SKM-1 (cell line): Measurements from ENCODE around the gene ALDH3A2.

ENCODE experiments used
- DNase-seq: peaks from one replicate; lab custom pipeline; 2025; ENCODE audit not compliant: unreplicated experiment; lab: John Stamatoyannopoulos, UW

Gene ALDH3A2

DNA sequence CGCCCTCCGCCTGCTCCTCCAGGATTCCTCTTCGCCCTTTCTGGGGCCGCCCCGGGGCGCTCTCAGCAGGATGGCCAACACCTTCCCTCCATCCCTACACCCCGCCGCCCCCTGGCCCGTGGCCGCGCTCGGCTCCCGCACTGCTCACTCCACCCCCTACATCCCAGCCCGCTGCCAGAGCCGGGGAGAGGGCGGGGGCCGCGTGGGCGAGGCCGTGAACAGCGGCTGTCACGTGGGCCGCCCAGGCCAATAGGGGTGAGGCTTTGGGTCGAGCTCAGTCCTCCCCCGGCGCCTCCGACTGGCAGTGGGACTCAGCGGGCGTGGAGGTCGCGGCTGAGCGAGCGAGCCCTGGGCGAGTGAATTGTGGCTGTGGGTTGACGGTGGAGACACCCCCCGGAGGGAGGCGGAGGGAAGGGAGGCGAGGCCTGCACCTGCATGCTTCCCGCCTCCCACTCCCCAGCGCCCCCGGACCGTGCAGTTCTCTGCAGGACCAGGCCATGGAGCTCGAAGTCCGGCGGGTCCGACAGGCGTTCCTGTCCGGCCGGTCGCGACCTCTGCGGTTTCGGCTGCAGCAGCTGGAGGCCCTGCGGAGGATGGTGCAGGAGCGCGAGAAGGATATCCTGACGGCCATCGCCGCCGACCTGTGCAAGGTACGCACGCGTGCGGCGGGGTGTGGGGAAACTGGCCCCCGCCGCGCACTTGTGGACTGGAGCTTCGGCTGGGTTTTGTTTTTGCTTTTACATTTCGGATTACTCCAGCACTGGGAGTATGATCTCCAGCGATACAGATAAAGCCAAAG is at the start of gene ALDH3A2:
Gene ALDH3A2, plus strand, starts transcription at position 277 of the 799 bp plus-strand sequence. Its CDS starts 221 bp downstream, at position 498.
- DNase-seq = peak; percentile 76

DNA sequence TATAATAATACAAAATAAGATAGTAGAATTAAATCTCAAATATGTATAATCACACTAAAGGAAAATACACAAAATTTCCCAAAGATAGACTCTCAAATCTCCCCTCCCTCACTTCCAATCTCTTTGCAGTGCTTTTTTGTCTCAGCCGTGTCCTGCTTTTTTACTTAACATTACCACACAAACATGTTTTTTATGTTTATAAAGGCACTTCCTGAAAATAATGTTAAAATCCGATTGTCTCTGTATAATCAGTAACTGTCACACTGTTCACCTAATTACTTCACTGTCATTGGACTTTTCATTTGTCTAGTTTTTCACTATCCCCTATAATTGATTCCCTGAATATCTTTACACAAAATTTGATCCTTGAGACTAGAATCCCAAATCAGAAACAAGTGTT is 38.2 kb upstream of the ALDH3A2 start:
- no peak for DNase-seq

DNA sequence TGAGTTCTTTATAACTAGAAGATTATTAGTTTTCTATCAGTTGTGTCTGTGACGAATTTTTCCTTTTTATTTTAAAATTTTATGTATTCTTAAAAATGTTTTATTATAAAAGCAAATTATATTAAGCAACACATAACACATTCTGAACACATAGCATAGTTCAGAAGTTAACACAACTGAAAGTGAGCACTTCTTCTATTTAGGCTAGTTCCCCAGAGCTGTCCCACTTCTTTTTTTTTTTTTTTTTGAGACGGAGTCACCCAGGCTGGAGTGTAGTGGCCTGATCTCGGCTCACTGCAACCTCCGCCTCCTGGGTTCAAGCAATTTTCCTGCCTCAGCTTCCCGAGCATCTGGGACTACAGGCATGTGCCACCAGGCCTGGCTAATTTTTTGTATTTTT is 37.7 kb upstream of the ALDH3A2 start:
- no peak for DNase-seq

DNA sequence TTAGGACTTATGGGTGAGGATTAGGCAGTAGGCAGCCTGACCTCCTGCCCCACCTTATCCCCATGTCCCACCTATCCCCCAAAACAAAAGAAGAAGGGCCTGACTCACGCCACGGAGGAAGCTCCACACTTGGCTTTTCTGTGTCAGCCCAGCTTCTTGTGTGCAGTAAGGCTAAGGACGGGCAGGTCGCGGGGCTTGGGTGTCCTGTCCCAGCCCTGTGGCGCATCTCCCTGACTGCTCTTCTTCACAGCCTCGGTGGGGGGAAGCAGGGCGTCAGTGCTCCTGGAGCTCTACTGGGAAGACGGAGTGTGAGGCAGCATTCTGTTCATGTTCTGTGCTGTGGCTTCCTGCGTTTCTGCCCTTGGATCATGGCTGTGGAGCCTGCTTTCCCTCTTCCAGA is 34.6 kb upstream of the ALDH3A2 start:
- no peak for DNase-seq

DNA sequence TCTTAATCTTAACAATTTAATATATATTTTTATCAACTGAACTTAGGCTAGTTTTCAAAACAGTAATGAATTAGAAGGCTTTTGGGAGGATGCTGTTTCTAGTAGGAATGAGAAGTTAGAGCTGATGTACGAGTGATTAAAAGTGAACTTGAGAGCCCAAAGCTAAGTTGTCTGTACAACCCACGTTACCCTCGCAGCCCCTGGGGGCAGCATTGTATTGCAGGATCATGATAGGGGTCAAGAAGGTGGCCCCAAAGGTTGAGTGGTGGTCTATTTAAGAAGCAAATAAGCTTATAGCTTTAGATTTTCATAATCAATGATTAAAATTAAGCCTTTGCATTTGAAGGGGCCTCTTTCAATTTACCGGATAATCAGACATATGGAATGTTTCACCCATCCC is 33.7 kb upstream of the ALDH3A2 start:
- DNase-seq = no peak

DNA sequence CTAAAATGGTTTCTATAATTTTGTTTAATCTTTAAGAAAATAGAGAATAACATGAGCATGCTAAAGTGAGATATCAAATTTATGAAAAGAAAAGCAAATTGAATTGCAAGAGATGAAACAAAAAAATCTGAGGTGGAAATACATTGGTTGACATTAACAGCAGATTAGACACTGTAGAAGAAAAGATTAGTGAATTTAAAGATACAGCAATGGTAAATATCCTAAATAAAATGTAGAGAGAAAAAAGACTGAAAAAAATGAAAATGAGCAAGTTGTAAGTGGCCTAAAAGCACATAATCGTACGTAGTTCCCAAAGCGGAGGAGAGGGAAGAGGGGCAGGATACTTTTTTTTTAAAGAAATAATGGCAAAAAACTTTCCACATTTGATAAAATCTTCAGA is 30.5 kb upstream of the ALDH3A2 start:
- no peak for DNase-seq

DNA sequence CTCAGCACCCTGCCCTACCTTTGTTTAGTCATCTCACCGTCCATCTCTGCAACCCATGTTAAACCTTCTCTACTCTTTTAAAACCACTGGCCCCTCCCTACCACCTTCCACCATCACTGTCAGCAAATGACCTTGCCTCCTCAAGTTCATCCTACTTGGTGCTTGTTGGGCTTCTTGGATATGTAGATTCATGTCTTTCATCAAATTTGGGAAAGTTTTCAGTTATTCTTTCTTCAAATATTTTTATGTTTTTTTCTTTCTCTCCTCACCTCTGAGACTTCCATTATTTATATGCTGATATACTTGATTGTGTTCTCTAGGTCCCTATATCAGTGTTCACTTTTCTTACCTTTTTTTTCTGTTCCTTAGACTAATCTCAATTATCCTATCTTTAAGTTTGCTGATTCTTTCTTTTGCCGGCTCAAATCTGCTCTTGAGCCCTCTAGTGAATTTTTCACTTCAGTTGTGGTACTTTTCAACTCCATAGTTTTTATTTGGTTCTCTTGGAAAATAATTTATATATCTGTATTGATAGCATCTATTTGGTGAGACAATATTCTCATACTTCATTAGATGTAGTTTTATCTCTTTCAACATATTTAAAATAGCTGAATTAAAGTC is 28.7 kb upstream of the ALDH3A2 start:
- no peak for DNase-seq

DNA sequence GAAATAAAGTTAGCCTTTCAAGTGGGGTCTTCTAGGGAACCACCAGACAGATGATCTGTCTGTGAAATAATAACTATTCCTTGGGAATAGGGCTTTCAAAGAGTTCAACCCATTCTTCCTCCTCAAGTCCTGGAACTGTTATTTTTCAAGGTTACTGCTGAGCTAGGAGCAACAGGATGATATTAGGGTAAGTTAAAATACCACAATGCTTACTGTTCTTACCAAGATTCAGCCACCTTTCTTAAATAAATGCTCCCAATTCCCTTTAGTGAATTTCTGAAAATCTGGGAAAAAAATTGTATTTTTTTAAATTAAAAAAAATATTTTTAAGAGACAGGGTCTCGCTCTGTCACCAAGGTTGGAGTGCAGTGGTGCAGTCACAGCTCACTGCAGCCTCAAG is 26.9 kb upstream of the ALDH3A2 start:
- no peak for DNase-seq

DNA sequence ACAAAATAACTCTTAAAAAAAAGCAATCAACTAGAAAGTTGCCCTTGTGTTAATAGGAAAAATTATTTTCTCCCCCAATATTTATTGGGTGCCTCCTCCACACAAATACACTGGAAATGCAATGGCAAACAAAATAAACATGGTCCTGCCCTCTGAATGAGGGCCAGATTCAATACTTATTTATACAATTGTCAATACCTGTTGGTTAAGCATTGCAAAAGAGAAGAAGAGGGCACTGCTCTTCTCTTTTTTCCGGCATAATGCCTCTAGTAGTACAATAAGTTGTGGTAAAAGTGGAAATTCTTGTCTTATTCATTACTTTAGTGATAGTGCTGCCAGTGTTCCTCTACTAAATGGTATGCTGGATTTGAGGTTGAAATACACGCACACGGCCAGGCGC is 22.5 kb upstream of the ALDH3A2 start:
- DNase-seq = no peak

DNA sequence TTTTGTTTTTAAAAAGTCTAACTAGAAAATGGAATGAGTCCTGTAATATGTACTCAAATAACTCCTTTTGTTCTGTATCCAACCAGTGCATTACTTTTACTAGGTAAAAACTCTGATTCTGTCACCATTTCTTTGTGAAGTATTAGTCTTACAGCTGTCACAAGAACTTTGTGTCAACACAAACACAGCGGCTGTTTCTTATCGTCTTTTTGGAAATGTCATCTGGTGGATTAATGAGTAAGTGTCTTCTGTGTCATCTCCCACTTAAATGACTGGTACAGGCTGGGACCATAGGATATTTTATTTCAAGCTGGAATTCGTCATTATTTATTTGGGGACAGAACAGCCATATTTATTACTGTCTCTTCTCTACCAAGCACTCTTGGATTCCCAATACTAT is 19.1 kb upstream of the ALDH3A2 start:
- no peak for DNase-seq

DNA sequence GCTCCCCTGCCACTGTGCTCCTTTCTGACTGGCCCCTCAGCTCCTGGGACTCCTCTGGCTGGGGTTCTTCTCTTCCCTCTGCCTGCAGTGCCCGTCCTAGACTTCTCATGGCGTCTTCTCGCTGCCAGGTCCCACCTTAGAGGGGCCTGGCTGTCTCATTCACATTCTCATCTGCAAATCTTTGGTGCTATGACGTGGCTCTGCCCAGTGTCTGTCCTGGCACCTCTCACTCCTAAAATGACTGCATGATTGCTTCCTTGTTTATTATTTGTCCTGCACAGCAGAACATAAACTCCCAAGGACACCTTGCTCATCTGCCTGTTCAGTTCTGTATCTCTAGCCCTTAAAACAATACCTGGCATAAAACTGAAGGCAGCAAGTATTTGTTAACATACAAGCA is 18.5 kb upstream of the ALDH3A2 start:
- no peak for DNase-seq

DNA sequence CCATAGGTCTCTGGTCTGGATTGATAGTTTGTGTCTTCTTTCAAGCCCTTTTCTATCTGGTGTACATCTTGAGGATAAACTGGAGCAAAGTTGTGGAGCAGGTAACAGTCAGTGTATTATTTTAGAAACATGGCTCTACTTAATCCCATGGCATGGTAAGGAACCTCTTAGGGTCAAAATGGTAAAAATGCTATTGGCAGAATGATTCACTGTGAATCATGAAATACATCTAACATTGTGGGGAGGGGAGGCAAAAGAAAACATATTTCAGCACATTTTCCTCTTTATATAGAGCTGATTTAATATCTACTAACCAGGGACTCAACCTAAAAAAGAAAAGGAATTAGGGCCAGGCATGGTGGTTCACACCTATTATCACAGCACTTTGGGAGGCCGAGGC is 17.9 kb upstream of the ALDH3A2 start:
- DNase-seq = no peak

DNA sequence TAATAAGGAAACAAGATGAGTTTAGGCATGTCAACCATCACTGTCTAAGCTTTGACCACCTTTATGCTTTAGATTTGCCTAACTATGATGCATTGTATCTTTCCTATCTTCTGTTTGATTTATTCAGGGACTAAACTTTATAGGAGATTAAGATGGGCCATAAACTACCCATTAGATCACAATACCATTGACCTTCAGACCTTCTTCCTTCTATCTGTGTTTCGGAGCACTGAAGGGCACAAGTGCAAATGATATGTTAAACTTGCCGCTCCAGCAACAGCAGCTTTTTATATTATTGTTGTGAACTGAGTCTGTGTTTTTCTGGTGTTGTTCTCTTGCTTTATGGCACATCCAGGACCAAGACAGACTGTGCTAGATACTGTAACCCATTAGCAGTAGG is 16.6 kb upstream of the ALDH3A2 start:
- no peak for DNase-seq

DNA sequence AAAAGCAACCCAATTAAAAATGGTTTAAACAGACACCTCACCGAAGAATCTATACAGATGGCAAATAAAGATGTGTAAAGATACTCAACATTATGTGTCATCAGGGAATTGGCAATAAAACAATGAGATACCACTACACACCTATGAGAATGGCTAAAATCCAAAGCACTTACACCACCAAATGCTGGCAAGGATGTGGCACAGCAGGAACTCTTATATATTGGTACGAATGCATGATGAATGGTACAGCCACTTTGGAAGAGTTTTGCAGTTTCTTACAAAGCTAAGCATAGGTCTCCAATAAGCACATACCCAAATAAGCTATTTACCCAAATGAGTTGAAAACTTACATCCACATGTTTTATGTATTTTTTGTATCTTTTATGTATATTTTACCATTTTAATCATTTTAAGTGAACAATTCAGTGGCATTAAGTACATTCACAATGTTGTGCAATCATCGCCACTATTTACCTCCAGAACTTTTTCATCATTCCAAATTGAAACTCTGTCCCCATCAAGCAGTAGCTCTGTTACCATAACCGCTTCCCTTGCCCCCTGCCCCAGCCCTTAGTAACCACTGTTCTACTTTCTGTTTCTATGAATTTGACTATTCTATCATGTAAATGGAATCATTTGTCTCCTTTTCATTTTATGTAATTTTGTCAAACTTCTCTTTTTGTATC is 6.7 kb upstream of the ALDH3A2 start:
- no peak for DNase-seq

DNA sequence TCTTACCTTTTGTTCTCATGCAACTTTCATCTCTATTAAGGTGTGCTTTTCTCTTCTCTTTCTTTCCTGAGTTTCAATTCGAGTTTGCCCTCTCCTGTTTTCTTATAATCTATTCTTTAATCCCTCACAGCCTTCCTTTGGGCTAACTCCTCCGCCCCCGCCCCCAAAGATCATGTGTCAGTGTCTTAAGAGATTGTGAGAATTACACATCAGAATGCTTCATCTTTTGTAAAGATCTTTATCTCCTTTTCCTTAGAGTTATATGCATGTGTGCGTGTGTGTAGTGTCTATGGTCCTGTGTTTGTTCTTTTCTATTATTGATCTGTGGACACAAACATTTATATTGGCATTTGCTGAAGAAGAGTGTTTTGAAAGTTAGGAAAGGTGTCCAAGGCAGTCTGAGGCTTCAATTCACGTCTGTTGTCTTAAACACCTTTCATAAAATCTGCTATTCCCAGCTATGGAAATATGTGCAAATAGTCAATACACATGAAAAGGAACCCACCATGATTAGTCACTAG is 6.1 kb upstream of the ALDH3A2 start:
- no peak for DNase-seq

DNA sequence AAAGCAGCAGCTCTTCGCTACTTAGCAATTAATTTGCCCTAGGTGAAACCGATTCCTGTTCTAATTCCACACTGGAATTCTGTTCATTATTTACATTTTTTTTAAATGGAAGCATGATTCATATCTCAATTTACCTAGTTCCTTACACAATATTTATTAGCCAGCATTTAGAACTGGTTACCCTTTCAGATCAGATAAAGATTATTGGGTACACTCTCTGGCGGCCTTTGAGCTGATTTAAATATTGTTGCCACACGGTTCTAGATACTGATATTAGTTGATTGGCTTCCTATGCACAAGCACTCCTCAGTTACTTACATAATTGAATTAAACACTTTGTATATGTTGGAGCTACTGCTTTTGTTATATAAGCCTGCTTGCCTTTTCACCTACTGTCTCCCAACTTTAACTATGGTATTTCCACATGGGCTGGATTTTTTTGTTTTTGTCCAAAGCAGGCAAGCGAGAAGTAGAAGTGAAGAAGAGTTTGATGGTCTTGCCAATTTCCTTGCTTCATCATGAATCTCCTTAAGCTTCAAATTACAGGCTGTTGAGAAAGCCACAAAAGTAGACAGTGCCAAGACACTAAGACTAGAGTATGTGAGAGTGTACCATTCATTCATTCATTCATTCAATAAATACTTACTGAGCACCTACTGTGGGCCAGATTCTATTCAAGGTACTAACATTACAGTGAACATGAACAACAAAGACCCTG is 3.9 kb upstream of the ALDH3A2 start:
- no peak for DNase-seq

DNA sequence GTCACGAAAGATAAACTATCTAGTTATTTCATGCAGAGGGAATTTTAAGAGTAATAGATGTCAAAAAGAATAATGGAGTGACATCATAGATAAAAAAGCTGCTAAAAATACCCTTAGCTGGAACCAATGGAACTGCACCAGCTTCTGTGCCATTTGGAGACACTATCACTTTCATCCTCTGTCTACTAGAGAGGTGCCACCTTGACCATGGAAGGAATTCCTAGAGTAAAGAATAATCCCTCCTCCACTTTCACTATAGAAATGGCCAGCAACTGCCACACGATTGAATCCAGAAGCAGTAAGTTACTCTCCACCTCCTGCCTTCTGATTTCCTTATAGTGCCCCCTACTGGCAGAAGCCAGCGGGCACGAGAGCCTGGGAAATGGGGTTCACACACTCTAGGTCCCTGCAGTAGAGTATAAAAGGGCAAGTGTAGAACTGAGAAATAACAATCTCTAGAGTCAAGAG is 2.8 kb upstream of the ALDH3A2 start:
- DNase-seq = peak; percentile 35

DNA sequence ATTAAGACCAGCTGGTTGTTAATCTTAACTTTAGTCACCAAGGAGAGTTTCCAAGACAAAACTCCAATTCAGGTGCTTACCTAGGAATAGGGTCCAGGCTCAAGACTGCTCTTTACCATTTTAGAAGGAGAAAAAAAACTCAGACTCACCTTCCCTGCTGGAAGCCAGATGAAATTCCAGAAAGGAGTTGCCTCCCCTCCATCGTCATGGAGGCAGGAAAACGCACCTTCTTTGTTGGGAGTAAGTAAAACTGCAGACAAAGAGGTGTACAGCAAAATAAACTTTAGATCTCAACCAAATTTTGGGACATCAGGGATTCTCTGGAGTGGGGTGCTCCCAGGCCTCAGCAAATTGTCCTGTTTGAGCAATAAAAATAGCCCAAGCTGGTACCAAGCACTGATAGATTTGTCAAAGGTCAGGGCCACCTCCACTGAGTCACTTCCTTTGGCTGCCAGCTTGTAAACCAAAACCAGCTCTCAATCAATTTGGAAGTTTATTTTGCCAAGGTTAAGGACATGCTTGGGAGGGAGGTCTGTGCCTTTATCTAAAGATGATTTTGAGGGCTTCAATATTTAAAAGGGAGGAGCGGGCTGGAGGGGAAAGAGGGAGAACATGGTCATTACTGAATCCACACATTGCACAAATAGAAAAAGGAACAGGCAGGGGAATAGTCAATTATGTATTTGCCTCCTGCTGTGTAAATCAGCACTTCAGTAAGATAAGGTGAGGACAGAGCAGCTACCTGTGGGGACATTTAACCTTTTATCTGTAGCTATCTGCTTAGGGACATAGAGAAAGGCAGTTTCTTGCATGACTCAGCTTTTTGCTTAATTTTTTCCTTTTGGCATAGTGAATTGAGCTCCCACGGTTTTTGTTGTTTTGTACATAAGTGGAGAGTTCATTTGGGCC is 1.5 kb upstream of the ALDH3A2 start:
- no peak for DNase-seq

DNA sequence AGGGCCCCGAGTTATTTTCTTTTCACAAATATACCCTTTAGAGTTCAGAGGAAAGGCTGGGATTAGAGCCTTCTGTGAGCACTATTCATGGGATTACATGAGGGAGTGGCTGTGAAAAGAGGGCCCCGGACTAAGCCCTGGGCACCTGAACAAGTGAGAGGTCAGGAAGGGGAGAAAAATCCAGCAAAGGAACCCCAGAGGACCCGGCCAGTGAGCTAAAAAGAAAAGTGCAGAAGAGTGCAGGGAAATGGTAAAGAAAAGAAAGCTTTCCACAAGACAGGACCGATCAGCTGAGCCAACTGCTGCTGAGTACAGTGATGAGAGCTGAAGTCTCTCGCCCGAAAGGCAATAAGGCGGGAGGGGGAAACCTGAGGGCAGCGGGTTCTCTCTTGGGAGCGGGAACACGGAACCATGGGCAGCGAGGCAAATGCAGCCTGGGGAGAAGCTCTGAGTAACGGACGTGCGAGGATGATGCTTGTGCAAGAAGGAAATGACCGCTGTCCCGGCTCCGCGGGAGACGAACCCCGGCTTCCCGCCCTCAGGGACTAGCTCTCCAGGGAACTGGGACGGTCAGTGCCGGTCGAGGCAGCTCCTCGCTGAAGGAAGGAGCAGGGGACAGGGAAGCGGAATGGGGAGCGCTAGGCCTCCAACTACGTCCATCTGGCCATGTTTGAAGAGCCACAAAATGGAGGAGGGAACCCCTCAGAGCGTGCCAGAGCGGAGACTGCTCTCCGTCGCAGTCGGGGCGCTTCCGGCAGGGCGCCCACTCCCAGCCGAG is 665 bp upstream of the ALDH3A2 start:
- DNase-seq = peak; percentile 78

DNA sequence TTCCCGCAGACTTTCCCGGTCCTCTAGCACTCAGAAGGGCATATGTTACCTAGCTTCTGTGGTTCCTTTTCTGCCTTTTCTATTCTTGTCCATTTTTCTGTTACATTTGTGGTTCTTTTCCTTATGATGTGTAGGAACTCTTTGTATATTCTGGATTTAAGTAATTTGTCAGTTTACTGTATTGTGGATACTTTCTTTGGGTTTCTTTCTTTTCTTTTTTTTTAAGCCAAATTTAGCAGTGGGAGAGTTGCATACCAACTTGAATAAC is 657 bp downstream of the ALDH3A2 start:
- DNase-seq = no peak
